Endothelial cell (in vitro differentiated cells): ENCODE data around the gene CTXN1. TPM values are rescaled to one million over a fixed set of nuclear protein-coding genes. Genes with fewer than 3 reads are reported as not detected.

Experiments
- DNase-seq: peaks from one replicate; pipeline ENCODE4 v3.0.0; 2021; ENCODE audit warnings: low spot score
- H3K27ac Mint-ChIP-seq: one replicate; pipeline ENCODE4 v1.8.0; 2021; ENCODE audit warnings: mixed read lengths, inconsistent platforms; ENCODE audit not compliant: unreplicated experiment
- H3K27me3 Mint-ChIP-seq: one replicate; pipeline ENCODE4 v1.8.0; 2021; ENCODE audit warnings: mild to moderate bottlenecking, moderate library complexity, mixed read lengths, inconsistent platforms; ENCODE audit not compliant: unreplicated experiment
- H3K36me3 Mint-ChIP-seq: one replicate; pipeline ENCODE4 v1.8.0; 2021; ENCODE audit warnings: mild to moderate bottlenecking, low read depth, mixed read lengths, inconsistent platforms; ENCODE audit not compliant: unreplicated experiment
- H3K4me1 Mint-ChIP-seq: one replicate; pipeline ENCODE4 v1.8.0; 2021; ENCODE audit warnings: mild to moderate bottlenecking, mixed read lengths, inconsistent platforms; ENCODE audit not compliant: unreplicated experiment
- H3K4me3 Mint-ChIP-seq: one replicate; pipeline ENCODE4 v1.8.0; 2021; ENCODE audit warnings: mild to moderate bottlenecking, mixed read lengths, inconsistent platforms; ENCODE audit not compliant: unreplicated experiment
- H3K9me3 Mint-ChIP-seq: one replicate; pipeline ENCODE4 v1.8.0; 2021; ENCODE audit warnings: mixed read lengths, inconsistent platforms; ENCODE audit not compliant: unreplicated experiment
- total RNA-seq: library from RNA; stranded (reverse); fragmentation: NEBNext Ultra II Directional; extraction: Animal tissue kit (Norgen Biotek cat#: 25700); gene quantifications from one replicate; pipeline ENCODE4 v1.2.1, GENCODE V29; 2021; ENCODE audit not compliant: unreplicated experiment
- TF ChIP-seq, protein P1 (sequence below): fragments of 200-600 bp; sonication (generic); IDR thresholded peaks from one replicate; pipeline ENCODE4 v1.5.0; 2021; ENCODE audit warnings: antibody characterized with exemption; ENCODE audit not compliant: unreplicated experiment

CTXN1 gene
- total RNA-seq, 1 donor from 2014 or later, result 18.3 TPM

GRCh38 chr19:7965921-7966665 is 40.2 kb upstream of the CTXN1 start:
- peaks cover 35% of the 10 kb centered on the region for H3K36me3 Mint-ChIP-seq
- no peaks in the 10 kb centered on the region for H3K9me3 Mint-ChIP-seq
- H3K4me1 Mint-ChIP-seq, result peaks cover 8% of the 10 kb centered on the region
- H3K4me3 Mint-ChIP-seq, result peak overlapping the region; percentile 44
- no peak for DNase-seq
- peak overlapping the region; percentile 45 for H3K27ac Mint-ChIP-seq
- H3K27me3 Mint-ChIP-seq, result peaks cover 6% of the 10 kb centered on the region
- TF ChIP-seq, protein P1, sequence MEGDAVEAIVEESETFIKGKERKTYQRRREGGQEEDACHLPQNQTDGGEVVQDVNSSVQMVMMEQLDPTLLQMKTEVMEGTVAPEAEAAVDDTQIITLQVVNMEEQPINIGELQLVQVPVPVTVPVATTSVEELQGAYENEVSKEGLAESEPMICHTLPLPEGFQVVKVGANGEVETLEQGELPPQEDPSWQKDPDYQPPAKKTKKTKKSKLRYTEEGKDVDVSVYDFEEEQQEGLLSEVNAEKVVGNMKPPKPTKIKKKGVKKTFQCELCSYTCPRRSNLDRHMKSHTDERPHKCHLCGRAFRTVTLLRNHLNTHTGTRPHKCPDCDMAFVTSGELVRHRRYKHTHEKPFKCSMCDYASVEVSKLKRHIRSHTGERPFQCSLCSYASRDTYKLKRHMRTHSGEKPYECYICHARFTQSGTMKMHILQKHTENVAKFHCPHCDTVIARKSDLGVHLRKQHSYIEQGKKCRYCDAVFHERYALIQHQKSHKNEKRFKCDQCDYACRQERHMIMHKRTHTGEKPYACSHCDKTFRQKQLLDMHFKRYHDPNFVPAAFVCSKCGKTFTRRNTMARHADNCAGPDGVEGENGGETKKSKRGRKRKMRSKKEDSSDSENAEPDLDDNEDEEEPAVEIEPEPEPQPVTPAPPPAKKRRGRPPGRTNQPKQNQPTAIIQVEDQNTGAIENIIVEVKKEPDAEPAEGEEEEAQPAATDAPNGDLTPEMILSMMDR, result no peak

GRCh38 chr19:7965259-7965841 is 39.4 kb upstream of the CTXN1 start:
- peaks cover 35% of the 10 kb centered on the region for H3K36me3 Mint-ChIP-seq
- no peak for DNase-seq
- peaks cover 6% of the 10 kb centered on the region for H3K27me3 Mint-ChIP-seq
- H3K27ac Mint-ChIP-seq, result peak overlapping the region; percentile 34
- no peaks in the 10 kb centered on the region for H3K9me3 Mint-ChIP-seq
- H3K4me3 Mint-ChIP-seq, result no peak overlapping the region
- H3K4me1 Mint-ChIP-seq, result peaks cover 8% of the 10 kb centered on the region
- TF ChIP-seq, protein P1, result no peak

- peak overlapping the region; percentile 48 for H3K27ac Mint-ChIP-seq
- no peak overlapping the region for H3K4me3 Mint-ChIP-seq
- peaks cover 8% of the 10 kb centered on the region for H3K4me1 Mint-ChIP-seq
- no peaks in the 10 kb centered on the region for H3K9me3 Mint-ChIP-seq
- DNase-seq, result no peak
- peaks cover 6% of the 10 kb centered on the region for H3K27me3 Mint-ChIP-seq
- peaks cover 32% of the 10 kb centered on the region for H3K36me3 Mint-ChIP-seq
- TF ChIP-seq, protein P1, result no peak
These were observed 37.6 kb upstream of the CTXN1 start for GRCh38 chr19:7963566-7963965.

- Mint-ChIP-seq H3K27ac (peak overlapping the region; percentile 26), H3K4me3 (no peak overlapping the region), H3K4me1 (peaks cover 8% of the 10 kb centered on the region), H3K27me3 (peaks cover 6% of the 10 kb centered on the region), H3K36me3 (peaks cover 34% of the 10 kb centered on the region), H3K9me3 (no peaks in the 10 kb centered on the region)
- TF ChIP-seq, protein P1, result no peak
- no peak for DNase-seq
These were observed 36.8 kb upstream of the CTXN1 start for GRCh38 chr19:7962644-7963268.
